K562 (cell line): ENCODE data around the gene SLC22A23. TPM values are rescaled to one million over a fixed set of nuclear protein-coding genes. Genes with fewer than 3 reads are reported as not detected.

Experiments
- ATAC-seq: fragments of 200-7000 bp; cut with Tn5 transposase; 3 replicates; pipeline ENCODE4 v1.9.1; 2020; ENCODE audit warnings: moderate library complexity
- BruUV-seq: library from RNA; stranded (reverse); fragments of 400-500 nt; replicated peaks from 2 replicates; lab custom pipeline; 2021; lab: Mats Ljungman, UMichigan
- CTCF ChIA-PET: fragments of 300-600 bp; formaldehyde crosslinking; extraction: SDS; loops from one replicate; lab custom pipeline; 2021; ENCODE audit warnings: low intra/inter-chr PET ratio; lab: Yijun Ruan, JAX
- POLR2A ChIA-PET: fragments of 300-600, 350-650 bp; sonication (Branson Sonifier 250); formaldehyde crosslinking; extraction: SDS; loops from one replicate; lab custom pipeline; 2021; ENCODE audit warnings: antibody characterized with exemption, inconsistent platforms; lab: Yijun Ruan, JAX
- DNase-seq, 4 experiments: peaks; one replicate each; pipeline versions ENCODE4 v3.0.0 to v3.0.0-alpha.2; 2011 to 2018; ENCODE audit warnings: low spot score in 3 of 4, mixed read lengths in 3 of 4; ENCODE audit errors: extremely low read depth in 1 of 4
- FAIRE-seq: peaks from 2 replicates; lab custom pipeline; 2011; peaks lifted over from hg19 to GRCh38; lab: Jason Lieb, UNC
- H2AFZ ChIP-seq: 2 replicates; pipeline ENCODE4 v1.6.0; 2011; ENCODE audit warnings: low read depth, low read length, control low read depth, inconsistent platforms
- H3K27ac ChIP-seq: fragments of 200-600 bp; 3 replicates; pipeline ENCODE4 v1.8.0; 2011; ENCODE audit warnings: low read depth, mild to moderate bottlenecking, control low read depth, inconsistent platforms, low read length, moderate library complexity, mixed read lengths; ENCODE audit errors: extremely low read depth
- H3K27me3 ChIP-seq, 2 experiments: fragments of 300-600 bp in 1 of 2; 2 replicates in 1 of 2; 3 replicates in 1 of 2; pipeline versions ENCODE4 v1.6.0 to v1.8.0; 2011; ENCODE audit warnings: inconsistent platforms in 2 of 2, low read length in 2 of 2, mild to moderate bottlenecking in 1 of 2, mixed read lengths in 1 of 2, moderate library complexity in 1 of 2; ENCODE audit not compliant: control insufficient read depth in 2 of 2, insufficient read depth in 2 of 2
- H3K36me3 ChIP-seq: fragments of 300-600 bp; 3 replicates; pipeline ENCODE4 v1.8.0; 2011; ENCODE audit warnings: mild to moderate bottlenecking, low read length, inconsistent platforms; ENCODE audit not compliant: control insufficient read depth, insufficient read depth
- H3K4me1 ChIP-seq, 2 experiments: fragments of 200-600 bp in 1 of 2; replicated peaks in 1 of 2; 2 replicates in 1 of 2; 3 replicates in 1 of 2; pipeline versions ENCODE4 v1.5.1 to v1.8.0; 2011; ENCODE audit warnings: inconsistent platforms in 2 of 2, low read length in 2 of 2, mild to moderate bottlenecking in 1 of 2, mixed read lengths in 1 of 2, moderate library complexity in 1 of 2; ENCODE audit not compliant: control insufficient read depth in 2 of 2, insufficient read depth in 2 of 2
- H3K4me2 ChIP-seq: 2 replicates; pipeline ENCODE4 v1.6.1; 2011; ENCODE audit warnings: low read length, control low read depth, inconsistent platforms, mixed read lengths; ENCODE audit not compliant: insufficient read depth
- H3K4me3 ChIP-seq: fragments of 200-600 bp; sonication (generic), shearing (Covaris generic); 2 replicates; pipeline ENCODE4 v1.5.1; 2016; ENCODE audit warnings: control low read depth, inconsistent platforms
- H3K79me2 ChIP-seq: fragments of 200-600 bp; 3 replicates; pipeline ENCODE4 v1.8.0; 2011; ENCODE audit warnings: low read length, inconsistent platforms; ENCODE audit not compliant: control insufficient read depth, insufficient read depth
- H3K9ac ChIP-seq, 2 experiments: 2 replicates each; pipeline versions ENCODE4 v1.6.0 to v1.6.1; 2011; ENCODE audit warnings: low read depth in 2 of 2, low read length in 2 of 2, control low read depth in 1 of 2, inconsistent platforms in 1 of 2, mild to moderate bottlenecking in 1 of 2, mixed read lengths in 1 of 2; ENCODE audit not compliant: insufficient read depth in 1 of 2
- H3K9me1 ChIP-seq: one replicate; pipeline ENCODE4 v1.6.0; 2011; ENCODE audit warnings: inconsistent platforms, mild to moderate bottlenecking, low read length, moderate library complexity; ENCODE audit not compliant: control insufficient read depth, insufficient read depth
- H3K9me3 ChIP-seq: replicated peaks from 2 replicates; pipeline ENCODE4 v1.5.1; 2011; ENCODE audit warnings: low read depth, low read length, inconsistent platforms; ENCODE audit not compliant: control insufficient read depth, insufficient read depth
- H4K20me1 ChIP-seq: replicated peaks from 2 replicates; pipeline ENCODE4 v1.6.1; 2011; ENCODE audit warnings: low read length, inconsistent platforms, mixed read lengths; ENCODE audit not compliant: control insufficient read depth, insufficient read depth
- CEBPG ChIP-seq, 3 experiments: fragments of 200-800 bp in 1 of 3; sonication (Bioruptor generic) in 1 of 3; sonication (generic) in 1 of 3; formaldehyde crosslinking in 1 of 3; IDR thresholded peaks in 2 of 3; conservative IDR thresholded peaks in 1 of 3; 2 replicates each; pipeline versions ENCODE4 v1.6.1 to v1.8.0; 2016 to 2022; ENCODE audit warnings: missing compliant biosample characterization in 2 of 3, missing genetic modification characterization in 2 of 3, mild to moderate bottlenecking in 1 of 3, missing genetic modification reagents in 1 of 3
- CHD1 ChIP-seq: fragments of 200-600 bp; sonication (generic); IDR thresholded peaks from one replicate; pipeline ENCODE4 v1.6.1; 2012; ENCODE audit warnings: mild to moderate bottlenecking, moderate library complexity, low read length, inconsistent platforms
- FOXK2 ChIP-seq, 2 experiments: fragments of 450-650 bp; IDR thresholded peaks in 1 of 2; conservative IDR thresholded peaks in 1 of 2; 2 replicates each; pipeline ENCODE4 v1.6.1; 2016; ENCODE audit warnings: low read depth in 2 of 2, mild to moderate bottlenecking in 1 of 2
- HMG20A ChIP-seq: fragments of 450-650 bp; formaldehyde crosslinking; conservative IDR thresholded peaks from 2 replicates; pipeline ENCODE4 v1.4.0; 2020; ENCODE audit warnings: mild to moderate bottlenecking, mixed read lengths
- KHSRP ChIP-seq: fragments of 450-650 bp; IDR thresholded peaks from 2 replicates; pipeline ENCODE4 v1.6.1; 2017
- LCOR ChIP-seq: sonication (generic); formaldehyde crosslinking; IDR thresholded peaks from 2 replicates; pipeline ENCODE4 v1.8.0; 2022; ENCODE audit warnings: mild to moderate bottlenecking, missing genetic modification reagents
- MTA3 ChIP-seq: fragments of 450-650 bp; formaldehyde crosslinking; IDR thresholded peaks from 2 replicates; pipeline ENCODE4 v1.6.1; 2017; ENCODE audit warnings: mild to moderate bottlenecking, borderline replicate concordance
- SETDB1 ChIP-seq: IDR thresholded peaks from one replicate; pipeline ENCODE4 v1.6.1; 2012; ENCODE audit warnings: low read length, control low read depth, inconsistent platforms
- SMARCC2 ChIP-seq: fragments of 450-650 bp; IDR thresholded peaks from 2 replicates; pipeline ENCODE4 v1.6.1; 2017; ENCODE audit warnings: antibody characterized with exemption, moderate library complexity, mild to moderate bottlenecking, low read depth
- SUPT5H ChIP-seq: fragments of 450-650 bp; IDR thresholded peaks from 2 replicates; pipeline ENCODE4 v1.6.1; 2016
- TAF9B ChIP-seq: fragments of 450-650 bp; IDR thresholded peaks from 2 replicates; pipeline ENCODE4 v1.6.1; 2018; ENCODE audit warnings: mild to moderate bottlenecking; ENCODE audit not compliant: partially characterized antibody
- VEZF1 ChIP-seq: fragments of 200-800 bp; sonication (Bioruptor generic); IDR thresholded peaks from 2 replicates; pipeline ENCODE4 v1.6.1; 2017; ENCODE audit warnings: missing genetic modification characterization, missing compliant biosample characterization
- ZNF830 ChIP-seq: fragments of 250-450 bp; sonication (Bioruptor Pico); IDR thresholded peaks from 2 replicates; pipeline ENCODE4 v1.5.0; 2021; ENCODE audit warnings: mild to moderate bottlenecking
- WGBS: fragments of 100-300 bp; shearing (Covaris generic); methylation state at CpG from one replicate; pipeline ENCODE4 v1.1.6; 2016; ENCODE audit warnings: low coverage, mixed read lengths; ENCODE audit not compliant: insufficient coverage; ENCODE audit errors: missing lambda C conversion rate; 5-methylcytosine and 5-hydroxymethylcytosine counted together
- in situ Hi-C: fragments of 300-500 bp; cut with MboI; formaldehyde crosslinking; loops from 4 replicates; pipeline ENCODE4 v1.15.0; 2018; ENCODE audit warnings: inconsistent platforms, mixed read lengths
- intact Hi-C: fragments of 100-400 bp; cut with micrococcal nuclease; formaldehyde crosslinking; loops from 2 replicates; pipeline ENCODE4 v1.14.2; 2022
- polyA plus RNA-seq, 8 experiments: library from polyadenylated mRNA; depleted of rRNA in 4 of 8; stranded (reverse) in 5 of 8; unstranded in 3 of 8; fragments of >200 nt; fragmentation: Nextera tagmentation in 2 of 8; fragmentation: Illumina TruSeq in 1 of 8; extraction: Ambion mirVana in 2 of 8; extraction: Trizol in 1 of 8; gene quantifications; 2 replicates each; pipeline versions ENCODE4 v1.2.1 to v1.2.3, GENCODE V29; 2011 to 2014; ENCODE audit warnings: inconsistent platforms in 1 of 8, missing spikeins in 1 of 8
- total RNA-seq, 7 experiments: library from RNA; depleted of rRNA in 6 of 7; stranded (reverse); fragments of >200 nt in 6 of 7; fragmentation: Illumina TruSeq in 2 of 7; extraction: Trizol in 2 of 7; gene quantifications; 2 replicates each; pipeline versions ENCODE4 v1.2.1 to v1.2.3, GENCODE V29; 2011 to 2021; ENCODE audit warnings: low replicate concordance in 1 of 7
- TF ChIP-seq, protein P1 (sequence below): fragments of 450-650 bp; IDR thresholded peaks from 2 replicates; pipeline ENCODE4 v1.6.1; 2018; ENCODE audit not compliant: partially characterized antibody
- TF ChIP-seq, protein P2 (sequence below): fragments of 450-650 bp; IDR thresholded peaks from 2 replicates; pipeline ENCODE4 v1.6.1; 2016

The SLC22A23 gene
- total and polyA plus RNA-seq, 9 of the 15 experiments (the other 6 are each of a cell fraction or from before 2014, with no cell fraction given) = 0.30 to 8.7 (median 2.5) TPM

GRCh38 chr6:3455147-3455568, 1.7 kb downstream of the SLC22A23 start:
- Histone ChIP-seq H3K27ac (no peak overlapping the region), H3K36me3 (no peaks in the 10 kb centered on the region; the same call in 2 of the 3 replicates), H3K4me2 (peak overlapping the region; percentile 82), H4K20me1 (peaks cover 17% of the 10 kb centered on the region), H3K9me1 (no peaks in the 10 kb centered on the region), H3K27me3 (0 out of 5 replicates have a peak, but pooled peaks cover 0 to 7% of the 10 kb centered on the region in 2 experiments), H2AFZ (peak overlapping the region; percentile 64), H3K79me2 (peaks cover 25% of the 10 kb centered on the region), H3K4me3 (peak overlapping the region; percentile 43), H3K9me3 (no peaks in the 10 kb centered on the region), H3K9ac (peak overlapping the region; percentile 48 to 89), H3K4me1 (peaks cover 24 to 43% of the 10 kb centered on the region in 2 experiments)
- in situ Hi-C loops = no loop called here
- POLR2A ChIA-PET = interaction anchor here (0.6 to 3.2 kb wide), 8 partner anchors 9 to 173 kb away, joined by 3 to 19 read pairs (median 4); no protein-coding TSS in a partner anchor
- no TSS peak for BruUV-seq
- ATAC-seq (peak; percentile 56), DNase-seq (peak in 2 of 4 experiments; percentile 54 to 62), FAIRE-seq (peak; percentile 78)
- CTCF ChIA-PET = no interaction called here
- intact Hi-C loops = loop anchor here (2.0 to 5.0 kb wide), 2 partner anchors 44 to 277 kb away; no protein-coding TSS in a partner anchor
- WGBS = 15% methylated on average over 11 of the region's 11 CpGs
- TF ChIP-seq SETDB1 (no peak), CHD1 (peak; percentile 47), SUPT5H (no peak), LCOR (CRISPR knock-in tag) (0 out of 2 replicates have a peak, but pooled peaks have one; percentile 5), FOXK2 (conservative IDR thresholded peaks at IDR 0.05 in 1 of 2, IDR thresholded peaks at IDR 0.05 in 1 of 2; ENCODE audit: low read depth in 2 of 2) (peak in 1 of 2 experiments; percentile 31; a peak in 1 of 4 replicates), VEZF1 (CRISPR knock-in tag) (no peak), MTA3 (0 out of 2 replicates have a peak, but pooled peaks have one; percentile 9), CEBPG (CRISPR knock-in tag; IDR thresholded peaks at IDR 0.05) (peak; percentile 74; the same call in 1 of the 2 replicates), CEBPG (tag; conservative IDR thresholded peaks at IDR 0.05 in 1 of 2, IDR thresholded peaks at IDR 0.05 in 1 of 2) (no peak), TAF9B (no peak), HMG20A (no peak), SMARCC2 (no peak), KHSRP (no peak), ZNF830 (no peak)
- TF ChIP-seq, protein P1, sequence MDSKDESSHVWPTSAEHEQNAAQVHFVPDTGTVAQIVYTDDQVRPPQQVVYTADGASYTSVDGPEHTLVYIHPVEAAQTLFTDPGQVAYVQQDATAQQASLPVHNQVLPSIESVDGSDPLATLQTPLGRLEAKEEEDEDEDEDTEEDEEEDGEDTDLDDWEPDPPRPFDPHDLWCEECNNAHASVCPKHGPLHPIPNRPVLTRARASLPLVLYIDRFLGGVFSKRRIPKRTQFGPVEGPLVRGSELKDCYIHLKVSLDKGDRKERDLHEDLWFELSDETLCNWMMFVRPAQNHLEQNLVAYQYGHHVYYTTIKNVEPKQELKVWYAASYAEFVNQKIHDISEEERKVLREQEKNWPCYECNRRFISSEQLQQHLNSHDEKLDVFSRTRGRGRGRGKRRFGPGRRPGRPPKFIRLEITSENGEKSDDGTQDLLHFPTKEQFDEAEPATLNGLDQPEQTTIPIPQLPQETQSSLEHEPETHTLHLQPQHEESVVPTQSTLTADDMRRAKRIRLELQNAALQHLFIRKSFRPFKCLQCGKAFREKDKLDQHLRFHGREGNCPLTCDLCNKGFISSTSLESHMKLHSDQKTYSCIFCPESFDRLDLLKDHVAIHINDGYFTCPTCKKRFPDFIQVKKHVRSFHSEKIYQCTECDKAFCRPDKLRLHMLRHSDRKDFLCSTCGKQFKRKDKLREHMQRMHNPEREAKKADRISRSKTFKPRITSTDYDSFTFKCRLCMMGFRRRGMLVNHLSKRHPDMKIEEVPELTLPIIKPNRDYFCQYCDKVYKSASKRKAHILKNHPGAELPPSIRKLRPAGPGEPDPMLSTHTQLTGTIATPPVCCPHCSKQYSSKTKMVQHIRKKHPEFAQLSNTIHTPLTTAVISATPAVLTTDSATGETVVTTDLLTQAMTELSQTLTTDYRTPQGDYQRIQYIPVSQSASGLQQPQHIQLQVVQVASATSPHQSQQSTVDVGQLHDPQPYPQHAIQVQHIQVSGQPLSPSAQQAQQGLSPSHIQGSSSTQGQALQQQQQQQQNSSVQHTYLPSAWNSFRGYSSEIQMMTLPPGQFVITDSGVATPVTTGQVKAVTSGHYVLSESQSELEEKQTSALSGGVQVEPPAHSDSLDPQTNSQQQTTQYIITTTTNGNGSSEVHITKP = peak; percentile 39
- TF ChIP-seq, protein P2, sequence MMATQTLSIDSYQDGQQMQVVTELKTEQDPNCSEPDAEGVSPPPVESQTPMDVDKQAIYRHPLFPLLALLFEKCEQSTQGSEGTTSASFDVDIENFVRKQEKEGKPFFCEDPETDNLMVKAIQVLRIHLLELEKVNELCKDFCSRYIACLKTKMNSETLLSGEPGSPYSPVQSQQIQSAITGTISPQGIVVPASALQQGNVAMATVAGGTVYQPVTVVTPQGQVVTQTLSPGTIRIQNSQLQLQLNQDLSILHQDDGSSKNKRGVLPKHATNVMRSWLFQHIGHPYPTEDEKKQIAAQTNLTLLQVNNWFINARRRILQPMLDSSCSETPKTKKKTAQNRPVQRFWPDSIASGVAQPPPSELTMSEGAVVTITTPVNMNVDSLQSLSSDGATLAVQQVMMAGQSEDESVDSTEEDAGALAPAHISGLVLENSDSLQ = 0 out of 2 replicates have a peak, but pooled peaks have one; percentile 4
